HepG2 (cell line): ENCODE data around the gene CKAP5. TPM values are rescaled to one million over a fixed set of nuclear protein-coding genes. Genes with fewer than 3 reads are reported as not detected.

Source experiments
- AKNA ChIP-seq: sonication (generic); formaldehyde crosslinking; IDR thresholded peaks from 2 replicates; pipeline ENCODE4 v1.4.0; 2020; ENCODE audit warnings: missing genetic modification reagents, borderline replicate concordance
- EP300 ChIP-seq, 3 experiments: sonication (generic) in 1 of 3; formaldehyde crosslinking in 1 of 3; IDR thresholded peaks; 2 replicates each; pipeline versions ENCODE4 v1.5.1 to v1.6.1; 2011 to 2020; ENCODE audit warnings: low read depth in 2 of 3, low read length in 2 of 3, borderline replicate concordance in 1 of 3, improper control_type of control experiment in 1 of 3, mild to moderate bottlenecking in 1 of 3, missing genetic modification reagents in 1 of 3, moderate library complexity in 1 of 3
- HMG20A ChIP-seq: IDR thresholded peaks from 2 replicates; pipeline ENCODE4 v1.6.1; 2016; ENCODE audit warnings: borderline replicate concordance
- KDM3A ChIP-seq: IDR thresholded peaks from 2 replicates; pipeline ENCODE4 v1.6.1; 2018; ENCODE audit warnings: low read depth, missing compliant biosample characterization
- MED13 ChIP-seq: sonication (generic); formaldehyde crosslinking; IDR thresholded peaks from 2 replicates; pipeline ENCODE4 v1.5.0; 2020; ENCODE audit warnings: missing genetic modification reagents
- MEIS1 ChIP-seq: sonication (generic); formaldehyde crosslinking; IDR thresholded peaks from 2 replicates; pipeline ENCODE4 v1.9.0; 2021; ENCODE audit warnings: mild to moderate bottlenecking, missing genetic modification reagents, moderate library complexity, borderline replicate concordance
- MIXL1 ChIP-seq: IDR thresholded peaks from 2 replicates; pipeline ENCODE4 v1.6.1; 2016
- NBN ChIP-seq: fragments of 450-650 bp; conservative IDR thresholded peaks from 2 replicates; pipeline ENCODE4 v1.6.1; 2017
- NCOR1 ChIP-seq: fragments of 200-600 bp; sonication (generic); IDR thresholded peaks from 2 replicates; pipeline ENCODE4 v1.7.0; 2017; ENCODE audit warnings: antibody characterized with exemption, low read length, borderline replicate concordance
- ONECUT2 ChIP-seq: sonication (generic); formaldehyde crosslinking; IDR thresholded peaks from 2 replicates; pipeline ENCODE4 v1.4.0; 2020; ENCODE audit warnings: missing genetic modification reagents
- RNF219 ChIP-seq: sonication (generic); formaldehyde crosslinking; IDR thresholded peaks from 2 replicates; pipeline ENCODE4 v1.5.0; 2020; ENCODE audit warnings: mild to moderate bottlenecking, missing genetic modification reagents
- ZBTB37 ChIP-seq: sonication (generic); formaldehyde crosslinking; IDR thresholded peaks from 2 replicates; pipeline ENCODE4 v1.4.0; 2020; ENCODE audit warnings: mild to moderate bottlenecking, missing genetic modification reagents
- ZFP82 ChIP-seq: sonication (generic); formaldehyde crosslinking; IDR thresholded peaks from 2 replicates; pipeline ENCODE4 v1.5.1; 2020; ENCODE audit warnings: mild to moderate bottlenecking, missing genetic modification reagents, borderline replicate concordance
- ZNF18 ChIP-seq: sonication (generic); formaldehyde crosslinking; IDR thresholded peaks from 2 replicates; pipeline ENCODE4 v1.8.0; 2022; ENCODE audit warnings: mild to moderate bottlenecking, missing genetic modification reagents; ENCODE audit not compliant: insufficient replicate concordance
- ZNF713 ChIP-seq: sonication (generic); formaldehyde crosslinking; IDR thresholded peaks from 2 replicates; pipeline ENCODE4 v1.4.0; 2020; ENCODE audit warnings: mild to moderate bottlenecking, missing genetic modification reagents
- ZSCAN25 ChIP-seq: sonication (generic); formaldehyde crosslinking; IDR thresholded peaks from 2 replicates; pipeline ENCODE4 v1.8.0; 2022; ENCODE audit warnings: mild to moderate bottlenecking, missing genetic modification reagents
- ZSCAN31 ChIP-seq: sonication (generic); formaldehyde crosslinking; IDR thresholded peaks from 2 replicates; pipeline ENCODE4 v1.5.0; 2020; ENCODE audit warnings: low read depth, mild to moderate bottlenecking, missing genetic modification reagents
- polyA plus RNA-seq, 8 experiments: library from polyadenylated mRNA; depleted of rRNA in 3 of 8; stranded (reverse) in 7 of 8; unstranded in 1 of 8; fragments of >200 nt; fragmentation: Illumina TruSeq in 4 of 8; extraction: Trizol in 4 of 8; gene quantifications; 2 replicates each; pipeline versions ENCODE4 v1.2.1 to v1.2.3, GENCODE V29; 2011 to 2016; ENCODE audit warnings: low read depth in 4 of 8, missing spikeins in 1 of 8, mixed read lengths in 1 of 8; ENCODE audit not compliant: insufficient read depth in 1 of 8
- total RNA-seq, 5 experiments: library from RNA; depleted of rRNA; stranded (reverse); fragments of >200 nt; fragmentation: Illumina TruSeq; extraction: Trizol; gene quantifications; 2 replicates each; pipeline ENCODE4 v1.2.3, GENCODE V29; 2016; ENCODE audit warnings: low read depth in 1 of 5

CKAP5 gene
- total and polyA plus RNA-seq, 2 of the 13 experiments (the other 11 are each of a cell fraction or from before 2014, with no cell fraction given): 79.2 to 103 TPM

GRCh38 chr11:46718155-46719019 lies 127.7 kb downstream of the CKAP5 start (continued):
- TF ChIP-seq EP300 (IDR thresholded peaks at IDR 0.05; ENCODE audit: low read depth in 2 of 2, low read length in 2 of 2) (peak; percentile 77 to 97; a peak in 2 of 4 replicates), EP300 (CRISPR knock-in tag; IDR thresholded peaks at IDR 0.05; ENCODE audit: borderline replicate concordance) (peak; percentile 96), MED13 (CRISPR knock-in tag) (peak; percentile 95), ZBTB37 (CRISPR knock-in tag) (no peak; the same call in 1 of the 2 replicates), MIXL1 (CRISPR knock-in tag) (peak; percentile 91), ZSCAN25 (CRISPR knock-in tag) (peak; percentile 98), NCOR1 (peak; percentile 60; the same call in 1 of the 2 replicates), ZNF713 (0 out of 2 replicates have a peak, but pooled peaks have one; percentile 70), NBN (no peak), ZSCAN31 (CRISPR knock-in tag) (peak; percentile 69; the same call in 1 of the 2 replicates), AKNA (CRISPR knock-in tag) (no peak; the same call in 1 of the 2 replicates), RNF219 (CRISPR knock-in tag) (peak; percentile 89), ZFP82 (CRISPR knock-in tag) (no peak; the same call in 1 of the 2 replicates), ONECUT2 (CRISPR knock-in tag) (0 out of 2 replicates have a peak, but pooled peaks have one; percentile 34), MEIS1 (CRISPR knock-in tag) (0 out of 2 replicates have a peak, but pooled peaks have one; percentile 18), HMG20A (CRISPR knock-in tag) (peak; percentile 84; the same call in 1 of the 2 replicates), ZNF18 (CRISPR knock-in tag) (no peak), KDM3A (peak; percentile 65; the same call in 1 of the 2 replicates)
